Testis (tissue), 2 donors: ENCODE measurements around the gene CHST12.

Source experiments
- CTCF ChIP-seq, 3 experiments: fragments of 450-650 bp in 2 of 3; fragments of 200-600 bp in 1 of 3; sonication (generic) in 1 of 3; IDR thresholded peaks; one replicate each; pipeline ENCODE4 v1.5.1; 2016 to 2019; ENCODE audit warnings: antibody characterized with exemption in 3 of 3, mild to moderate bottlenecking in 2 of 3, moderate library complexity in 1 of 3
- POLR2A ChIP-seq: fragments of 450-650 bp; IDR thresholded peaks from one replicate; pipeline ENCODE4 v1.6.1; 2017; ENCODE audit warnings: antibody characterized with exemption, mild to moderate bottlenecking, moderate library complexity

GRCh38 chr7:2358968-2359527, 44.4 kb upstream of the CHST12 start:
- TF ChIP-seq CTCF (IDR thresholded peaks at IDR 0.05) (no peak), POLR2A (no peak)
